OCI-LY7 (cell line): ENCODE data around the gene ACER3. TPM values are rescaled to one million over a fixed set of nuclear protein-coding genes. Genes with fewer than 3 reads are reported as not detected.

Experiments used
- BruUV-seq: library from RNA; stranded (reverse); fragments of 400-500 nt; replicated peaks from 2 replicates; lab custom pipeline; 2021; lab: Mats Ljungman, UMichigan
- CTCF ChIA-PET: fragments of 300-600 bp; sonication (Branson Sonifier 250); formaldehyde crosslinking; loops from one replicate; lab custom pipeline; 2022; ENCODE audit warnings: antibody characterized with exemption; ENCODE audit not compliant: unreplicated experiment; lab: Charles Lee
- POLR2A ChIA-PET: fragments of 300-600 bp; sonication (Branson Sonifier 250); formaldehyde crosslinking; loops from one replicate; lab custom pipeline; 2022; ENCODE audit warnings: antibody characterized with exemption; lab: Charles Lee
- DNase-seq: peaks from one replicate; pipeline ENCODE4 v3.0.0-alpha.2; 2015; ENCODE audit warnings: low spot score
- H2AFZ ChIP-seq: fragments of 200-600 bp; sonication (generic), shearing (Covaris generic); 2 replicates; pipeline ENCODE4 v1.6.1; 2014; ENCODE audit warnings: mild to moderate bottlenecking, antibody characterized with exemption, low read length, moderate library complexity
- H3K27ac ChIP-seq: fragments of 200-600 bp; sonication (generic); 2 replicates; pipeline ENCODE4 v1.5.1; 2014; ENCODE audit warnings: mixed run types, low read depth, mild to moderate bottlenecking, moderate library complexity, low read length, inconsistent platforms; ENCODE audit not compliant: poor library complexity, severe bottlenecking
- H3K36me3 ChIP-seq: fragments of 200-600 bp; sonication (generic); 2 replicates; pipeline ENCODE4 v1.6.1; 2014; ENCODE audit warnings: mild to moderate bottlenecking, antibody characterized with exemption, low read length, moderate library complexity, mixed read lengths; ENCODE audit not compliant: insufficient read depth
- H3K4me1 ChIP-seq: fragments of 200-600 bp; sonication (generic); 2 replicates; pipeline ENCODE4 v1.5.1; 2014; ENCODE audit warnings: mild to moderate bottlenecking, low read length; ENCODE audit not compliant: insufficient read depth, poor library complexity, severe bottlenecking
- H3K4me2 ChIP-seq: fragments of 200-600 bp; sonication (generic); 2 replicates; pipeline ENCODE4 v1.6.1; 2014; ENCODE audit warnings: mild to moderate bottlenecking, low read length
- H3K4me3 ChIP-seq: fragments of 200-600 bp; sonication (generic); 2 replicates; pipeline ENCODE4 v1.5.1; 2014; ENCODE audit warnings: mild to moderate bottlenecking, low read depth, low read length; ENCODE audit not compliant: poor library complexity, severe bottlenecking
- H3K79me2 ChIP-seq: fragments of 200-600 bp; sonication (generic); 2 replicates; pipeline ENCODE4 v1.6.1; 2016; ENCODE audit warnings: low read depth, mild to moderate bottlenecking, low read length, moderate library complexity, mixed read lengths; ENCODE audit not compliant: insufficient read depth
- H3K9me2 ChIP-seq: fragments of 200-600 bp; sonication (generic); 2 replicates; pipeline ENCODE4 v1.6.1; 2016; ENCODE audit warnings: mild to moderate bottlenecking, low read length, mixed read lengths; ENCODE audit not compliant: insufficient read depth
- H3K9me3 ChIP-seq: fragments of 200-600 bp; sonication (generic); 2 replicates; pipeline ENCODE4 v1.6.1; 2014; ENCODE audit warnings: mild to moderate bottlenecking, mixed run types, low read length, mixed read lengths
- H4K20me1 ChIP-seq: fragments of 200-600 bp; sonication (generic); 2 replicates; pipeline ENCODE4 v1.6.1; 2014; ENCODE audit warnings: mild to moderate bottlenecking, antibody characterized with exemption, low read length, moderate library complexity, mixed read lengths; ENCODE audit not compliant: insufficient read depth
- CTCF ChIP-seq: fragments of 200-600 bp; sonication (generic); conservative IDR thresholded peaks from 2 replicates; pipeline ENCODE4 v1.5.1; 2014; ENCODE audit warnings: mild to moderate bottlenecking, antibody characterized with exemption, low read length, moderate library complexity, mixed read lengths
- EZH2phosphoT487 ChIP-seq: fragments of 200-600 bp; sonication (generic); IDR thresholded peaks from 2 replicates; pipeline ENCODE4 v1.6.1; 2018; ENCODE audit warnings: low read depth, borderline replicate concordance, mild to moderate bottlenecking, mixed run types, antibody characterized with exemption, low read length, moderate library complexity, mixed read lengths
- intact Hi-C: fragments of 100-400 bp; cut with micrococcal nuclease; formaldehyde crosslinking; loops from one replicate; pipeline ENCODE4 v1.10.0; 2022; ENCODE audit not compliant: unreplicated experiment
- total RNA-seq, 2 experiments: library from RNA; depleted of rRNA in 1 of 2; stranded (reverse); fragments of >200 nt in 1 of 2; shearing (Covaris generic) in 1 of 2; gene quantifications; 2 replicates each; pipeline ENCODE4 v1.2.3, GENCODE V29; 2014 to 2022

ACER3 gene
- total RNA-seq, 2 experiments from 2014 or later = 3.0 to 12.2 TPM

GRCh38 chr11:77019976-77020595, 159.4 kb downstream of the ACER3 start:
- Histone ChIP-seq H3K4me3 (no peak overlapping the region), H4K20me1 (no peaks in the 10 kb centered on the region), H3K79me2 (no peaks in the 10 kb centered on the region), H3K9me3 (no peaks in the 10 kb centered on the region), H2AFZ (no peak overlapping the region), H3K4me1 (no peaks in the 10 kb centered on the region), H3K27ac (no peak overlapping the region), H3K36me3 (no peaks in the 10 kb centered on the region), H3K4me2 (no peak overlapping the region), H3K9me2 (no peaks in the 10 kb centered on the region)
- TF ChIP-seq CTCF (no peak), EZH2phosphoT487 (no peak)
- ChIA-PET POLR2A (interaction anchor here (0.6 to 0.7 kb wide), 2 partner anchors 16 to 35 kb away, joined by 3 to 4 read pairs; no protein-coding TSS in a partner anchor), CTCF (no interaction called here)
- intact Hi-C loops = no loop called here
- BruUV-seq = no TSS peak
- no peak for DNase-seq

GRCh38 chr11:77020734-77021133, 160.0 kb downstream of the ACER3 start:
- DNase-seq = no peak
- H2AFZ ChIP-seq = no peak overlapping the region
- ChIA-PET CTCF (no interaction called here), POLR2A (interaction anchor here (0.8 kb wide), 1 partner anchor 14 kb away, joined by 3 read pairs; no protein-coding TSS in a partner anchor)
- no peak overlapping the region for H3K4me3 ChIP-seq
- no peaks in the 10 kb centered on the region for H3K36me3 ChIP-seq
- no peaks in the 10 kb centered on the region for H3K9me2 ChIP-seq
- no peak overlapping the region for H3K4me2 ChIP-seq
- no peaks in the 10 kb centered on the region for H3K9me3 ChIP-seq
- H3K27ac ChIP-seq = no peak overlapping the region
- H4K20me1 ChIP-seq = no peaks in the 10 kb centered on the region
- H3K79me2 ChIP-seq = no peaks in the 10 kb centered on the region
- no peaks in the 10 kb centered on the region for H3K4me1 ChIP-seq
- TF ChIP-seq CTCF = no peak
- no peak for TF ChIP-seq EZH2phosphoT487
- intact Hi-C loops = no loop called here
- no TSS peak for BruUV-seq

- Histone ChIP-seq H3K9me2 (no peaks in the 10 kb centered on the region), H4K20me1 (no peaks in the 10 kb centered on the region), H2AFZ (no peak overlapping the region), H3K79me2 (no peaks in the 10 kb centered on the region), H3K36me3 (no peaks in the 10 kb centered on the region), H3K4me2 (no peak overlapping the region), H3K27ac (no peak overlapping the region), H3K4me1 (no peaks in the 10 kb centered on the region), H3K9me3 (no peaks in the 10 kb centered on the region), H3K4me3 (no peak overlapping the region)
- no peak for TF ChIP-seq CTCF
- TF ChIP-seq EZH2phosphoT487 = no peak
- POLR2A ChIA-PET = interaction anchor here (0.5 to 0.6 kb wide), 3 partner anchors 53 to 214 kb away, joined by 3 to 6 read pairs (median 3); no protein-coding TSS in a partner anchor
- no TSS peak for BruUV-seq
- CTCF ChIA-PET = no interaction called here
- intact Hi-C loops = no loop called here
- DNase-seq = no peak
Observed at GRCh38 chr11:77024745-77025144, 164.0 kb downstream of the ACER3 start.
